GM04503 (cell line): ENCODE measurements around the gene NOM1.

Source experiments
- DNase-seq: peaks from one replicate; pipeline ENCODE4 v3.0.0-alpha.2; 2012; ENCODE audit warnings: low read depth

NOM1 gene

DNA sequence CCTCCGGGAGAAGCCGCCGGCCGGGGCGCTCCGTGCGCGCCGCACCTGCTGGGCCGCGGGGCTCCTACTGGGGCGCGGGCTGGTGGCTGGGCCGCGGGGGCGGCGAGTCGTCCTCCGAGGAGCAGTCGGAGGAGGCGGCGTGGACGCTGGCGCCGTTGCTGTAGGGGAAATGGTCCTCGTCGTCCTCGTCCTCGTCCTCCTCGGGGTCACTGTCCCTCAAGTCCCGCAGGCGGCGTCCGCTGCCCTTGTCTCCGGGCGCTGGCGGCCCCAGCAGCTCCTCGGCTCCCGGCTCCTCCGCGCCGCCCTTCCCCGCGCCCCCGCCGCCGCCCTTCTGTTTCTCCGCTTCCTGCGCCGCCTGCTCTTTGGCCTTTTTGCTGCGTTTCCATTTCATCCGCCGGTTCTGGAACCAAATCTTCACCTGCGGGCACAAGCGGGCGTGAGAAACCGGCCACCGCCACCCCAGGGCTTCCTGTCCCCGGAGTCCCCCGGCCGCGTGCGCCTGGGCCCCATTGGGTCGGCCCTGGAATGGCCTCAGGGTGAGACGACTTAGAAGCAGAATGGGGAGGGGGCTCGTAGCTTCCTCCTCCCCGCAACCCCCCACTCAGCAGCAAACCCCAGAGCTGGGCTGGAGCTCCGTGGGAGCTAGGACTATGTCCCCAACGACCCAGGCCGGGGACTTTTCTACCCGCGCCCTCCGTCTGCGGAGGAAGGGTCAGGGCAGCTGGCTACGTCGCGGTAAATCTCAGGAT is 56.1 kb downstream of the NOM1 start:
- DNase-seq, result no peak

GRCh38 chr7:157006205-157006747 is 56.8 kb downstream of the NOM1 start:
- no peak for DNase-seq

DNA sequence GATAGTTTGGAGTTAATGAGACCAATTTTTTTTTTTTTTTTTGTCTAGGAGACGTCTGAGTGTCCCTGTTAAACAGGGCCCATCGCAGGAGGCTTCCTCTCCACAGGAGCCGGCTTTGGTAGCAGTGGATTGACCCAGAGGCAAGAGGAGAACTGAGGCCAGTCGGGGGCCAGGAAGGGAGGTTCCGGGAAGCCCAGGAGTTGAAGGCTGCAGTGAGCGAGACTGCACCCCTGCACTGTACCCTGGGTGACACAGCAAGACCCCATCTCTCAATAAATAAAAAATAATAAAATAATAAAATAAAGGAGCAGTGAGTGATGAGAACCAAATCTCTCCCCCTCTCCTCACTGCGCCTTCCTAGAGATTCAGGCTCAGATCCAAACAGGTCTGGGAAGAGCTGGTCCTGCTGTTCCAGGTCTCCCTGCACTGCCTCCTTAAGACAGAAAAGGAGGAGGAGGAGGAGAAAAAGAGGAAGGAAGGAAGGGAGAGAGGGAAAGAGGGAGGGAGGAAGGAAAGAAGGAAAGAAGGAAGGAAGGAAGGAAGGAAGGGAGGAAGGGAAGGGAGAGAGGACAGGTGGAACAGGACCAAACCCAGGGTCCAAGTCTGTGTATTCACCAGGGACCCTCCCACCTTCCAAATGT is 57.4 kb downstream of the NOM1 start:
- DNase-seq, result no peak

DNA sequence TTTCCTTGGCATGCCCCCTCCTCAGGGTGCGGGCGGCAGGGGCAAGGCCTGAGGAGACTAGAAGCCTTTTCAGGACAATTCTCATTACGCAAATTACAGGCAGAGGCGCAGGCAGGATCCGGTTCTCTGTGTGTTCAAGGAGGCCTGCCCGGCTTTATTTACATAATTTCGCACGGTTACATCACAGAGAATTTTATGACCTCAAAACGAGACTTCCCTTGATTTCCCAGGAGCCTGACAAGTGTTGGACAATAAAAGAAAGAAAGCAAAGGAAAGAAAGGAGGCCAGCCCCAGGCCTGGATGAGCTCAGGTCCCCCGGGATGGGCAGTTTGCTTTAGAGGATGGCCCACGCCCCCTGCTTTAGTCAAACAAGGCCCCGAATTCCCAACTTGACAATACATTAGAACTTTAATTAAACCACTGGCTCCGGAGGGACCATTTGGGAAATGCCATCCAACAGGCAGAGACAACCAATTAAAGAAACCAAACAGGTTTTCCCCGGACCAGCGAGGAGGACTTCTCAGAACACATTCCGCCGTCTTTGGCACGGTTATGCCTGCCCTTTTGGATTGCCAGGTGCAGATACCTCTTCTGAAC is 58.1 kb downstream of the NOM1 start:
- DNase-seq, result no peak

DNA sequence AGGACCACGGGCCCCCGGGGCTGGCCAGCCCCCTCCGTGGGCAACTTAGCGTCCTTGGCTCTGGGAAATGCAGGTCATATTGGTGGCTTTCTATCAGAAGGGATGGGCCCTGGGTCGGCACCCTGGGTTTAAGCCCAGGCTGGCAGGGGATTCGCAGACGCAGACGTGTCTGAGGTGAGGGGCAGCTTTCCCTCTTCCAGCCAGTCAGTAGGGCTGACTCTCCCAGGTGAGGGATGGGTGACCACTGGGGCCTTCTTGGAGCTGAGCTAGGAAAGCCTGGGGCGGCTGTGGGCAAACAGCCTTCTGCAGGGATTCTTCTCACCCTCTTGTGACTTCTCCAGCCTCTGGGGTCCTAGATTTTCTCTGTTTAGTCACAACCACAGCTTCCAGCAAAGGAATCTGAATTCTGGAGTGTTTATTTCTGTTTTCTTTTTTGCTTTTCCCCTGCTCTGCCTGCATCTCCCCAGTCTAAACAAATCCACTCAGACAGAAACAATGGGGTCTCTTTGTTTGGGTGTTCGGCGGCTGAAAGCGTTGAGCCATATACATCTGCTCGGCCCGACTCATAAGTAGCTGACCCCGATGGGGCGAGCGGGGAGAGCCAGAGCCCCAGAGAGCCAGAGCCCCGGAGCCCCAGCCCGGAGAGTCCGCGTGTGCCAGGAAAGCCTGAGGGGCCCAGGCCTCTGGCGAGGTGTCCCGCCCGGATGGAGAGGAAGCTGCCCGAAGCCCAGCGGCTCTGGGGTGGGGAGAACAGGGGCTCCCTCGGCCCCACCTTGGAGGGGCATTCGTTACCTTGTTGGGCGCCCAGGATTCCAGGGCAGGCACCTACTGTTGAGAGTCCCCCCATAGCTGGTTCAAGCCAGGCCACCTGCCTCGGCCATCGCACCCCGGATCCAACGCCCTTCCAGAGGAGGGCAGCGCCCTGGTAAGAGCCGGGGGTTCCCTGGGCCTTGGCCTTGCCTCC is 59.0 kb downstream of the NOM1 start:
- DNase-seq, result no peak

DNA sequence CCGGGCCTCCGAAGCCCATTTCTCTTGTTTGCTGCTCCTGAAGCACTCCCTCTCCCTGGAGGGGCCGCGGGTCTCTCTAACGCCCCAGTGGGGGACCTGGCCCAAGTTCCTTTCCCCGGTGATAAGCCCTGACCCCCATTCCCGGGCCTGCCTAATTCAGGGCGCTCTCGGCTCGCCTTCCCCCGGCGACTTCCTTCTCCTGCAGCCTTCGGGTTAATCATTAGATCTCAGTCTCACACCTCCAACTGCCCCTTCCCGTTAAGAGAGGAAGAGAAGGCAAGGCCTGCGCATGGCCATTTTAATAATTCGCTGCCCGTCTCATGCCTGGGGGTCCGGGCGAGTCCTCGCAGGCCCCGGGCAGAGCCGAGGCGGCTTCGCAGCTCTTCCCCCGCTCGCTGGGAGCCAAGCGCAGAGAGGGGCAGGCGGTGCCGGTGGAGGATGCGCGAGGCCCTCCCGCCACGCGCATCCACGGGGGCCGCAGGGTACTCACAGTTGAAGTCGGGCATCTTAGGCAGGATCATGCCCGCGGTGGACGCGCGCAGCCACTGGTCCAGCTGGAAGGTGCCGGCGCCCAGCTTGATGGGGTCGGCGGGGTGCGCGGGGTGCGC is 59.8 kb downstream of the NOM1 start:
- DNase-seq, result no peak

DNA sequence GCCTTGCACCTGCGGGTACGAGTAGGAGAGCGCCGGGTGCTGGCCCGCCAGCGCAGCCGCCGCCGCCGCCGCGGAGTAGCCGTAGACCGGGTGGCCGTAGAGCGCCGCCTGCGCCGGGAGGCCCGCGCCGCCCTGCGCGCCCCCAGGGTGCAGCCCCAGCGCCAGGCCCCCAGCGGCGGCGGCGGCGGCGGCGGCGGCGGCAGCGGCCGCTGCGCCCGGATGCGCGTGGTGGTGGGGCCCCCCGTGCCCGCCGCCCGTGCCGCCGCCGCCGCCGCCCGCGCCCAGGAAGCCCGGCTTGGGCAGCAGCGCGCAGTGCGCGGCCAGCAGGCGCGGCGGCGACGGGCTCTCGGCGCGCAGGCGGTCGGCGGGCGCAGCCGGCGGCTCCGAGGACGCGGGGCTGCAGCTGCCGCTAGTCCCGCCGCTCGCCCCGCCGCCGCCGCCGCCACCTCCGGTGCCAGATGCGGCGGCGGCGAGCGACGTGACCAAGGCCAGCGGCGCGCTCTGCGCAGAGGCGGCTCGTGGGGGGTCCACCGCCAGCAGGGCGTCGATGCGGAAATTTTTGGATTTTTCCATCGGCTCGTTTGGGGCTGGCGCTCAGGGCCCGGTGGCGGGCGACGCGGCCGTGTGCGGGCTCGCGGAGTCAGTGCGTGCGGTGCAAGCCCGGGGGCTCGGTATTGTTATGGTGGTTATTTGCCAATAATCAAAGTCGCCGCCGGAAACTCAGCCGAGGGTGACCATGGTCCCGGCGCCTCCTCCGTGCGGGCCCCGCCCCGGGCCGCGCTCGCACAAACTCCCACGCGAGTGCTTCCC is 60.5 kb downstream of the NOM1 start:
- DNase-seq, result no peak

DNA sequence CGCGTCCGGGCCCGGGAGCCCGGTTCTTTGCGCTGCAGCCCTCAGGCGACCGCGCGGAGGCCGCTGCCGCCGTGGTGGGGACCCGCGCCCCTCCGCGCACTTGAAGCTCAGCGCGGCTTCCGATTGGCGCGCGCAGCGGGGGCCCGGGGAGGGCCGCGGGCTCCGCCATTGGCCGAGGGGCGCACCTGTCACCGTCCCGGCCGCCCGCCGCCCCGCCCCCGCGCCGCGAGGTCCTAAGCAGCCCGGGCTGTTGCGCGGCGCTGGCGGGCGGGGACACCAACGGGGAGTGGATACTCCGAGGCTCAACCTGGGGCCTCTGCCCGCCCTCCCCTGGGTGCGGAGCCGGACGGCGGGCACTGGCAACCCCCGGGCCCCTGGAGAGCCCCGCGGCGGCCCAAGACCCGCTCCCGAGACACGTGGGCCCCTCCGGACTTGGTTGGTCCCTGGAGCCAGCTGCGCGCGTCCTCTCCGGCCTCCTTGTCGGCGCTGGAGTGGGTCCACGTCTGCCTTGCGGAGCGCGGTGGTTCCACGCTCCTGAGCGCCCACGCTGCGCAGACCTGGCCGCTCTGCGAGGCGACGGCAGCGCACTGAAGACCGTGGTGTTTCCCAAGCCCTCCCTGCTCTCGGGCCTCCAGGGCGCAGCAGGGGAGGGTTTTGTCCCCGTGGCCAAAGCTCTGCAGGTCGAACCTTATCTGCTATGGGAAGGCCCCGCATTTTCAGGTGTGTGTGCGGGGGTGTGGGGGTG is 61.2 kb downstream of the NOM1 start, which contains the start of gene MNX1:
Gene MNX1, minus strand, starts transcription at position 76 of the 745 bp plus-strand sequence. CDS start 313 bp downstream, outside the sequence.
- no peak for DNase-seq

GRCh38 chr7:157011333-157012112 is 62.0 kb downstream of the NOM1 start:
- no peak for DNase-seq

DNA sequence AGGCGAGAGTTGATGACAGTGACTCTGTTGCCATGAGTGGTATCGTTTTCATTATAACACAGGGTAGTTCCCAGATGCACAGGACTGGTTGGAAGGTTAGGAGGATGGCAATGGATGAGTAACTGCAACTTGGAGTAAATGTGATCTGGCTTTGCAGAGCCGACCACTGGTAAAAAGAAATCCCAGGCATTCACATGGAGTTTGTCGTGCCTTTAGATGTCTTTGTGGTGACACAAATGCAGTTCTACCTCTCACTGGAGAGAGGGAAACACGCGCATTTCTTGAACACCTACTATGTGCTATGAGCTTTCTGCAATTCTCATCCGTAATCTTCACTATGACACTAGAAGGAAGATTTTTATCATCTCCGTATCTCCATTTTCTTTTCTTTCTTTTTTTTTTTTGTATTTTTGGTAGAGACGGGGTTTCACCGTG is 62.6 kb downstream of the NOM1 start:
- no peak for DNase-seq

DNA sequence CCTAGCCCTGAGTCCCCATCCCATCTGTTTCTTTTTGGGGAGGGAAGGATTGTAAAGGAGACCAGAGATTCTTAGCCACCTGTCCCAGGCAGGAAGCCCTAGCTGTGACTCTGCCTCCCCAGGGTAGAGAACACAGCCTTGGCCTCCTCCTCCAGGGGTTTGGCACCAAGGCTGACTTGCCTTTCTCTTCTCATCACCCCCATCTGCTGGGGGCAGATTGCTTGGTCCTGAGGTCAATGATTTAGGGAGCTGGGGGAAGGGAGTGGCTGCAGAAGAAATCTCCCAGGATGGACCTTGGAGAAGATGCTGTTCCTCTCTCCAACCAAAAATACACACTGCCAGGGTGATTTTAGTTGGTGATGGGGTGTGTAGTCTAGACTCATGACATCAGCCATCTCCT is 63.6 kb downstream of the NOM1 start:
- DNase-seq, result no peak

GRCh38 chr7:157013602-157014549 is 64.4 kb downstream of the NOM1 start:
- no peak for DNase-seq

- DNase-seq, result no peak
Measured at GRCh38 chr7:157014635-157015555, 65.4 kb downstream of the NOM1 start.

DNA sequence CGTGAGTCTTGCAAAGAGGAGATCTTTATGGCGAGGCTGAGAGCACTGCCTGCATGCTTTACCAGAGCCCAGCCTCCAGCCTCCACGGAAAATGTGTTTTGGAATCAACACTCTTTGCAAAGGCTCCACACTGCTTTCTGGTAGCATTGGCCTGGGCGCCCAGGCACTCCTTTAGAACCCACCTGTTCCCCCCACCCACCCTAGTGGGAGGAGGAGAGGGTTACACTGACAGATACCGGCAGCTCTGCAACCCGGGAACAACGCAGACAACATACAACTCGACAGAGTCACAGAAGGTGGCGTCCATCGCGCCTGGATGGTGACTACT is 66.5 kb downstream of the NOM1 start:
- DNase-seq, result no peak

DNA sequence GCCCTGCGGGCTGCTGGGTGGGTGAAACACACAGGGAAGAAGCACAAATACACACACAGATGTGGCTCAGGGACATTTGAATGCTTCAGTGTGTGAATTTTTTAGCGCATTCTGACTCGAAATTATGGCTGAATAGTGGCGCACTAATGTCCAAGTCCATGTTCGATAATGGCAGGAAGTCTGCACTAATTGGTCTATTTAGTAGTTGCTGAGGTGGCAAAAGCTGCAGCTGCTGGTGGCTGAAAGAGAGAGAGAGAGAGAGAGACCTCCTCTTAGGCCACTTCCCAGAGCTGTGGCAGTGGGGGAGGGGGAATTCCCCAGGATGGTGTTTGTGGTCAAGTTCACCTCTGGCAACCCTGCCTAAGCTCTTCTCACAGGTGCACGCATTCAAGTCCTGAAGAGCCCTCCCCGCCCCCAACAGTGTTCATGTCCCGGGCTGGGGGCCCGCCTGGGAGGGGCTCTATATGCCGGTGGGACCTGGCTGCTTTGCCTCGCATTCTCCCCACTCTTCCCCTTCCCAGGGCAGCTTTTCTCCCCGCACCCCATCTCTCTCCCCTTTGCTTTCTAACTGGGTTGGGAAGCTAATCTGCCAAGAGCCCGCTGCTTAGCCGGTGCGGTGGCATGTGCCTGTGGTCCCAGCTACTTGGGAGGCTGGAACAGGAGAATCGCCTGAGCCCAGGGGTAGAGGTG is 67.0 kb downstream of the NOM1 start:
- no peak for DNase-seq

DNA sequence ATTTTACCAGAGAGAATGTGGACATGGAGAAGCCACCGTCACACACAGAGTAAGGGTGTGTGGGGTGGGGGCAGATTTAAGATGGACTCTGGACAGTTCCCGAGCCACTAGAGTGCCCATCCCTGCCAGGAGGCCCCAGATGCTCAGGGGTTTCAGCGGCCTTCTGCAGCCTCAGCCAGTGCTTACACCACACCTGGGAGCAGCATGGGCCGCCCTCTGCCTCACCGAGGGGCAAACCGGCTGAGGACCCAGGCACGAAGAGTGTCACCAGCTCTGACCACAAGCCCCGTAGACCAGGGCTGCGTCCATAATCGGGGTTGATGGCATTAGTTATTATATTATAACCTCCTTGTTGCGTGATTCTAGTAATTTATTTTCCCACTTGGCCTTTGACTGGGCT is 67.6 kb downstream of the NOM1 start:
- DNase-seq, result no peak
